ENCODE data around the gene TRIM28.

GRCh38 chr19:58498316-58499020 is 45.4 kb upstream of the TRIM28 start:
- no peak for TF ChIP-seq CTCF (IDR thresholded peaks at IDR 0.05)
- no peak for TF ChIP-seq POLR2A (IDR thresholded peaks at IDR 0.05)

All from adrenal gland (tissue), 5 donors.